EL (cell line): ENCODE data around the gene TTC21B.
A peak's percentile ranks its signal among the peaks of the same experiment; 100 is the strongest.

ENCODE experiments used
- DNase-seq: peaks from one replicate; pipeline ENCODE4 v3.0.0-alpha.2; 2016

The TTC21B gene

DNA sequence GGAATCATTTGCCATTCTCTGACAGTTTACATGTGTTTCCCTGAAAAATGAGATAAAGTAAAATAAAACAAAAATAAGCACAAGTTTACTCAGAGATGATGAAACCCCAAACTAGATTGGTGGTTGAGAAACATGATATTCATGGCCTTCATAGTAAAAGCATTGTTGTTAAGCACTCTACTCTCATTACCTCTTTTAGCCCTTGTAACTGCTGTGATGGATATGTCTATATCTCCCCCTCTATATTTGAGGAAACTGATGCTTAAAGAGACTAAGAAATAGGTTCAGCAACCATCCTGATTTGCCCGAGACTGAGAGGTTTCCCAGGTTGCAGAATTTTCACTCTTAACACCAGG, 125.7 kb downstream of the TTC21B start:
- DNase-seq: no peak

DNA sequence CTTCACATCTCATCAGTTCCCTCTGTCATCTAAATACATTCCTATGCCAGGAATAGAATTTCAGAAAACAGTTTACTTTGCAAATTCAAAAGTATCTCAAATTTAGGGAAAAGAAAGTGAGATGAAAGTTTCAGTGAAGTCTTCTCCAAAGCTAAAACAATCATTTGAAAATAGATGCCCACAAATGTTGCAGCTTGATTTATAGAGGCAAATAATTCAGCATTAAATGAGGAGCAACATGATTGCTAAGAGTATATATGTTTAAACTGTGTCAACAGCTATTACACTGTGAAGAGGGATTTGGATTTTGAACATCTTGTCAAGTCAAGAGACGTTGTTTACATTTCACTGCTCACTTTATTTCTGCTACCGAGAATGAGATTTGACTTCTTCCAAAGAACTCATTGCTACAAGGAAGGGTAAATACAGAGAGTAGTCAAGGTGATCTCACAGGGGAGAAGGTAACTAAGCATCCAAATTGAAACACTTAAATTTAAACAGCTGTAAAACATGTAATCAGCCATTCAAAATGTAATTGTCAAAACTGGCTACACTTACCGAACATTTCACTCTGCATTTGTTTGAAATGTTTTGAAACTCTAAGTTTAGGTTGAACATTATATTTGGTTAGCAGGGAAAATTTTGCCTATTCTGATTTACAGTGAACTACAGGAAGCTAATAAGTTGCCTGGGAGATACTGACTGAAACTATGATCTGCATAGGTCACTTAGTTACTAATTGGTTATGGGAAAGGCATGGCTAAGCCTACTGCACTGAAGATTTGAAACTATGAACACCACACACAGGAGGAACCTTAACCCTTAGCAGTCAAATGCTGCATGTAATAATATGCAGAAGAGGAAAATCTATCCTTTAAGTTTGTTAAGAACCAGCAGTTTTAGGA, 126.3 kb downstream of the TTC21B start:
- DNase-seq: no peak

DNA sequence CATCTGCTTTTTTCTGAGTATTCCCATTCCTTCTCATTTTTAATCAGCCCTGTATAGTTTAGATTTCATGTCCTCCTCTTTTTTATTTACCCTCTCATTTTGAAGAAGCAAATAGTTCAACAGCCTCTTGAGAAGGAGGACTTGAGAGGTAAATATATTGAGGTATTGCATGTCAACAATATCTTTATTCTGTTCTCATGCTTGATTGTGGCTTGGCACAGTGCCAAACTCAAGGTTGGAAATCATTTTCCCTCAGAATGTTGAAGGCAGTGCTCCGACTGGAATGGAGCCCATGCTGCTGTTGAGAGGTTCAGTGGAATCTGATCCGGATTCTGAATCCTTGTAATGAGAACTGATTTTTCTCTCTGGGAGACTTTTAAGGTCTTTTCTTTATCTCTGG, 128.5 kb downstream of the TTC21B start:
- DNase-seq: peak; percentile 12
